GM12892 (cell line): Measurements from ENCODE around the gene POLR3A. TPM values are rescaled to one million over a fixed set of nuclear protein-coding genes. Genes with fewer than 3 reads are reported as not detected.
A peak's percentile ranks its signal among the peaks of the same experiment; 100 is the strongest.
"Not testable (repeated sequence)": the region's sequence is repeated elsewhere in the genome, so short reads cannot be mapped to it uniquely, and the experiment has no call there.

Source experiments
- DNase-seq: peaks from one replicate; pipeline ENCODE4 v3.0.0; 2011; ENCODE audit not compliant: insufficient read length
- FAIRE-seq: peaks from 2 replicates; lab custom pipeline; 2011; peaks lifted over from hg19 to GRCh38; lab: Jason Lieb, UNC
- POLR2A ChIP-seq: IDR thresholded peaks from 2 replicates; pipeline ENCODE4 v1.6.1; 2011; ENCODE audit warnings: low read depth, low read length, control low read depth
- POLR2AphosphoS5 ChIP-seq: IDR thresholded peaks from 2 replicates; pipeline ENCODE4 v1.6.1; 2011; ENCODE audit warnings: low read depth, low read length, control low read depth
- TAF1 ChIP-seq: IDR thresholded peaks from 2 replicates; pipeline ENCODE4 v1.6.1; 2011; ENCODE audit warnings: low read depth, mild to moderate bottlenecking, control low read depth, low read length, borderline replicate concordance
- polyA plus RNA-seq: library from polyadenylated mRNA; unstranded; fragments of >200 nt; gene quantifications from one replicate; pipeline ENCODE4 v1.2.1, GENCODE V29; 2012; ENCODE audit warnings: missing spikeins, inconsistent platforms; ENCODE audit not compliant: missing spikeins

POLR3A gene
- 7.5 TPM for polyA plus RNA-seq

DNA sequence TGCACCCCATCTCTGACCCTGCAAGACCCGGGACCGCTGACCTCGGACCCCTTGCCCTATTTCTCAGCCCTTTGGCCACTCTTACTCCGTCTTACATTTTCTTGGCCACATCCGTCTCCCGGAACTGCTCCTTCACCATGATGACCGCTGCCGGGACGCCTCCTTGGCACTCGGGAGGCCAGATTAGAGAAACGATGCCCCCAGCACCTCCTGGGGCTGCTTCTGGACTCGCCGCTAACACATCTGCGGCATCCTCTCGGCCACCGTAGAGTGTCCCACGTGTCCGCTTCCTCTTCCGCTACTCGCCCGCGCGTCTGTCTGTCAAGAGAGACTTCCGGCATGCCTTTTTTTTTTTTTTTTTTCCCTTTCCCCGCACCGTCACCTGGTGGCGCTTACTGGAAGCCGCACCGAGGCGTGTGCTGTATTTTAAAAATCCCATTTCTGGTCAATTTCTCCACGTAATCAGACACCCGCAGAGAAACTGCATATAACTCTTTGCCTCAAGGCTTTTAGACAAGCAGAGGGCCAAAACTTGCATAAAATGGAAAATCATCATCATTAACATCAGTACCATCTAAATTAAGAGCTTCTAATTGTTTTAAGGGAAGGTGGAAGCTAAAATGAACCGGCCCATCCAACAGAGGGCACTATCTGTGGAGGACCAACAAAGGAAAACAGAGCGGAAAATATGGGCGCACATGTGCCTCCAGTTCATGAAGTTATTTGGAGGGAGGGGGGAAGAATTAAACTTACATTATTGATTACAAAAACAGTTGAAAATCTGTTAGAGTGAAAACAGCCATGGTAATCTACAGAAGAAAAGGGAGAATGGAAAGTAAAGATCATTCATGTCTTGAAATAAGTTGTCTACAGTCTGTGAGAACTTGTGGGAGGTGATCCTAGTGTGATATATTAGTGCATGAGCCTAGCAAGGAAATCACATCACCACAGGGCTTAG is at the start of gene POLR3A:
Gene POLR3A, minus strand, starts transcription at position 247 of the 958 bp plus-strand sequence. Its CDS starts 108 bp downstream, at position 139.
- DNase-seq (peak; percentile 88), FAIRE-seq (peak; percentile 77)
- peak; percentile 80 for TF ChIP-seq POLR2AphosphoS5
- peak; percentile 66; the same call in 1 of the 2 replicates for TF ChIP-seq TAF1
- TF ChIP-seq POLR2A, result peak; percentile 91

DNA sequence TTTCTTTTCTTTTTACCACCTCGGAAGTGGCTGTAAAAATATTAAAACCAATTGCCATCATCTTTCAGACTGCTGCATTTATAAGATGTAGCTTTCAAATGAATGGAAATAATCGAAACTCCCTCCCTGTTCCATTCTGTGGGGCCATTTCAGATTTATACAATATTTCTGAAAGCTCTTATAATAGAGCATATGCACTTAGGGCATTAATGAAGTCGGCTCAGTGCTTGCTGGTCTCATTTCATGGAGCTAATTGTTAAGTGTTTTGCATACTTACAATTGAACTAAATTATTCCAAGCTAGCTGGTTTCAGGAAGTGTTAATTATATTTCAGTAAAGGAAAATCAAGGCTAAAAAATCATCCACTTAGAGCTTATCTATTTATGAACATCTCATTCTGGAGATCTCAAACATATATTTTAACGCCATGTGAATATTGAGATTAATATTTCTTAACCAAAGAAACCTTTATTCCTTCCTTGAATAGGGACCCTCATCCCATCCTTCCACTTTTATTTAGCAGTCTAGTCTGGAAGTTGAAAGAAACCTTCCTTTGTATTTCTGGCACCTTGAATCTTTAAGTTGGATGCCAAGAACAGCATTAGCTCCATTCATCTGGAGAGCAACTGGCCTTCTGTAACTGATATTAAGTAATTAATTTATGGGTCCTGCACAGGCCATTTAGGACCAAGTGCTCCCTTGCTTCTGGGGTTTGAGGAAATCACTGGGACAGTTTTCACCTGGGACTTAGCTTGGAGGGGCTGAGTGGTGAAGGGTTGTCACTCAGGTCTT is 49.4 kb upstream of the POLR3A start:
- TF ChIP-seq POLR2A, result no peak
- no peak for TF ChIP-seq TAF1
- TF ChIP-seq POLR2AphosphoS5, result no peak
- no peak for FAIRE-seq
- DNase-seq, result no peak

DNA sequence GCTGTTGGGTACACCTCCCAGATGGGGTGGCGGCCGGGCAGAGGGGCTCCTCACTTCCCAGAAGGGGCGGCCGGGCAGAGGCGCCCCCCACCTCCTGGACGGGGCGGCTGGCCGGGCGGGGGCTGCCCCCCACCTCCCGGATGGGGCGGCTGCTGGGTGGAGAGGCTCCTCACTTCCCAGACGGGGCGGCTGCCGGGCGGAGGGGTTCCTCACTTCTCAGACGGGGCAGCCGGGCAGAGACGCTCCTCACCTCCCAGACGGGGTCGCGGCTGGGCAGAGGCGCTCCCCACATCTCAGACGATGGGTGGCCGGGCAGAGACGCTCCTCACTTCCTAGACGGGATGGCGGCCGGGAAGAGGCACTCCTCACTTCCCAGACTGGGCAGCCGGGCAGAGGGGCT is 46.5 kb upstream of the POLR3A start:
- DNase-seq, FAIRE-seq: not testable (repeated sequence)

DNA sequence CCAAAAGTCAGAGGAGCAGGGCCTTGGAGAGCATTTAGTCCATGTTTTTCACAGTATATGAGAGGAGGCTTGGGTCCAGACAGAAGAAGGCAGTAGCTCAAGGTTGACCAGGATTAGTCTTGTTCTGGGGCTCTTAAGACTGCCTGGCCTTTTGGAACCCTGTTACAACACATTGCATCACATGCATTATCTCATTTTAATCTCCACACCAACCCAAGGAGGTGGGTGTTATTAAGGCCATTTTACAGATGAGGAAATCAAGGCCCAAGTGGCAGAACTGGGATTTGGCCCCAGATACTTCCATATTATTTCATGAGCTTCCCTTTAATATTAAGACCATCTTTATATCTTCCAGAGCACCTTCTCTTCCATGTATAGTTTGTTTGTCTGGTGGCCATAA is 43.2 kb upstream of the POLR3A start:
- FAIRE-seq (no peak), DNase-seq (no peak)
- no peak for TF ChIP-seq POLR2AphosphoS5
- no peak for TF ChIP-seq TAF1
- no peak for TF ChIP-seq POLR2A

DNA sequence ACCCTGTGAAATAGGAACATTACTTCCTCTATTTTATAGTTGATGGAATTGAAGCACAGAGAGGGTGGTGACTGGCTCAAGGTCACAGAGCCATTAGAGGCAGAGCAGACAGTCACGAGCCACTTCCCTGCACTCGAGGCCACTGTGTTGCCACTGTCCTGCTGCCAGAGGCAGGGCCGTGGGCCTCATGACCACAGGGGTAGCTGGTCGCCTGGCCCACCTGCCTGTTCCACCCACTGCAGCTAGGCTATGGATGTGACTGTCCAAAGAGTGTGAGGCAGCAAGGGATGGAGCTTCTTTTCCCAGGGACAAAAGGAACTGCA is 42.5 kb upstream of the POLR3A start:
- no peak for FAIRE-seq

DNA sequence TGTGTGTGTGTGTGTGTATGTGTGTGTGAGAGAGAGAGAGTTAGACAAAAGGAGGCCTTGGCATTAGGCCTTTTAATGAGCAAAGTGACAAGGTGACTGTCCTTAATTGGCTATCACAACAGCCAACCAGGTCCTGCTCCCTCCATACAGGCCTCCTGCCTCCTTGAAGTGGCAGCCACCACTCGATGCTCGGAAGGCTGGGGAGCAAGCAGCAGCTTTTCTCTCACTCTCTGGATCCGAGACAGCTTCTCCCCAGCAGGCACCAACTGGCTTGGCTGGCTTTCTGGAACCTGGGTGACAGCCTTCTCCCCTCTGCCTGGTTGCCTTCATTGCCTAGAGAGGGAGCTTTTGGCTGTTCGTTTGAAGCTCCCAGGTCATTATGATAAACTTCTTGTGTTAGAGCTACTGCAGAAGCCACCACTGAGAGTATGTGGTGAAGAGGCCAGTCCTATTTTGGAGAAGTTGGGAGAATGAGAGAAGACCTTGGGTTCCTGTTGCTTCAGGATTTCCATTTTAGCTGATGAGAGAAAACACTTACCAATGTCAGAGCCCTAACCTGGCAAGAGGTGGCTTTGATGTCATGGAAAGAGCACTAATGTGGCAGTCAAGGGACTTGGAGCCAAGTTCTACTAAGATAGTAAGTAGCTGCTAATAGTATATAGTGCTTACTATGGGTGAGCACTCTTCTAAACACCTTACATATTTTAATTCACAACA is 42.0 kb upstream of the POLR3A start:
- no peak for TF ChIP-seq POLR2A
- no peak for TF ChIP-seq TAF1
- TF ChIP-seq POLR2AphosphoS5, result no peak
- DNase-seq (no peak), FAIRE-seq (no peak)

More for the DNA sequence above, 42.5 kb upstream of the POLR3A start:
- no peak for DNase-seq
- no peak for TF ChIP-seq POLR2A

DNA sequence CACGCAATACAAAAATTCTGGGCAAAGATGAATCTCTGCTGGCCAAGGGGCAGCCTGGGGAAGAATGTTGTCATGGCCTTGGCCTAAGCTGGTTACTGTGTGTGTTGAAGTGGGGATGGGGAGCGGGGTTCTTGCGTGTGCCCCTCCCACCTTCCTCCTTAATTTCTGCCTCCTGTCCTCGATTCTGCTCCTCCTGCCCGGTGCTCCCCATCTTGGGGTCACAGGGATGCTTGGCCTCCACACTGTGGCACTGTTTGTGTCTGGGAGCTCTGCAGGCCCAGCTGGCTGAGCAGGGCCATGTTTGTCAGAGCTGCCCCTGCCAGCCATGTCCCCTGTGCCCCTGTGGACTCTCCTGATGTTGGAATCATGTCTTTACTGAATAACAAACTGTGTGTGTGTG is 41.4 kb upstream of the POLR3A start:
- no peak for DNase-seq
- TF ChIP-seq TAF1 (no peak), POLR2AphosphoS5 (no peak), POLR2A (no peak)
- FAIRE-seq, result no peak

DNA sequence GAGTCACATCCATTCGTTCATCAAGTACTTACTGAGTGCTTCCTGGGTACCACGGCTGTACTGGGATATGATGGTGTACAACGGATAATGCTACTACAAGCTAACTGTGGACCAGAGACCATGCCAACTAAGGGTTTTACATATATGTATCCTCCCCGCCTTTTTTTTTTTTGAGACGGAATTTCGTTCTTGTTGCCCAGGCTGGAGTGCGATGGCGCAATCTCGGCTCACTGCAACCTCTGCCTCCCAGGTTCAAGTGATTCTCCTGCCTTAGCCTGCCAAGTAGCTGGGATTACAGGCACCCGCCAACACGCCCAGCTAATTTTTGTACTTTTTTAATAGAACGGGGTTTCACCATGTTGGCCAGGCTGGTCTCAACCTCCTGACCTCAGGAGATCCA is 40.7 kb upstream of the POLR3A start:
- not testable (repeated sequence) for FAIRE-seq, DNase-seq

DNA sequence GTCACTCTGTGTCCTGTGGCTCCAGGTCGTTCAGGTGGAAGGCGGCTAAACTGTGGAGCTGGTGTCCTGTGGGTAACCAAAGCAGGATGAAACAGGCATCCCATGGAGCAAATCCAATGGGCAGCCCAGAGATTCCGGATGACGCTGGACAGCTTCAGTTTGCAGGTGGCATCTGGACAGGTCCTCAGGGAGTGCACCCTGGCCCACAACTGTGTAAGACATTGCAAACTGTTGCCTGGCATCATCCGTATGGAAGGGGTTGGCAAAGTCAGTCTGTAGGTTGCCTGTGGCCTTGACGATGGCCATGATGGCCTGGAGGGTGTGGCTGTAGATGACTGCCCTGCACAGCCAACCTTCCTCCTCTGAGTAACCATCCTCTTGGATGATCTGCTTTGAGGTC is 39.8 kb upstream of the POLR3A start:
- DNase-seq, result no peak
- no peak for FAIRE-seq
- no peak for TF ChIP-seq POLR2A
- no peak for TF ChIP-seq POLR2AphosphoS5

DNA sequence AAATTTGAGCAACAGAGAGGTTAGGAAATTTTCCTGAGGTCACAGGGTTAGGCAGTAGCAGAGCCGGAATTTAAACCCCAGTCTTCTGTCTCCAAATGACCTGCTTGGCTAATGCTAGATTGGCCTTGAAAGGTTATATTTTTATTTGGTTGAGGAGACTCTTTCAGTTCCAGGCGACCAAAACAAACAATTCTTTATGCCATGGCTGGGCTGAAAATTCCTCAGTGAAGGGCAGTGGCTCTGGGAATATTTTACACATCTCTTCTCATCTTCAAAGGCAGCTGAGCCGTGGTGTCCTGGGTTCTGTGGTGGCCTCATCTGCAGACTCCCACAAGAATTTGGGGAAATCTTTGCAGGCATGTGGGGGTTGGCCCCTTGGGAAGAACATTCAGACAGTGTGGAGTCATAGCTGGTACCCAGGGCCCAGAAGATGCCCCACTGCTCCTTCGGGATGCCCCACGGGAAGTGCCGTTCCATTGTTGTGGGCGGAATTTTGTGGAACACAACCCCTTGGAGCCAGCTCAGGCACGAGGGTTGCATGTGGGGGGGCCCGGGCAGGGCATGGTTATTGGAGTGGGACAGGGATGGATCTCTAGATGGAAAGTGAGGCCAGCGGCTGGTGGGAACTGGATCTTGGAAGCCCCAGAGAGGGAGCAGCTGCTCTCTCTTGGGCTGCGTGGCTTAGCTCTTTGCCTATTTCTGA is 37.6 kb upstream of the POLR3A start:
- DNase-seq (no peak), FAIRE-seq (no peak)
- TF ChIP-seq POLR2A (no peak), TAF1 (no peak), POLR2AphosphoS5 (no peak)

DNA sequence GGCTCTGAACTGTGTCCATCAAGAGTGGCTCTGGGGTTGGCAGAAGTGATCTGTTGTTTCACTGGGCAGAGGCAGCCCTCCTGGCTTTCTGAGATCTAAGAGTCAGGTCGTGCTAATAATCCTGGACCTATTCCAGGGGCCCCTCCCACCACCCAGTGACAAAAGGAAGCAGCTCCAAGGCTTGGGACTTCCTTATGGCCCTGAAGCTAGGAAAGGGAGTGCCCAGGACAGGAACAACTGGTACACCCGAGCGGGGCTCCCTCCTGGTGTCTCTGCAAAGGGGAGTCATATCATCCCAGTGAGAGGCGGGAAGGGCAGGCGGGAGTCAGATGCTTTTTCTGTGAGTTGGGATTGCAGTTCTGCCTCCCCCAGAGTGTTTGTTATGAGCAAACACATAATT is 36.7 kb upstream of the POLR3A start:
- DNase-seq (no peak), FAIRE-seq (no peak)
- TF ChIP-seq POLR2A, result no peak
- TF ChIP-seq POLR2AphosphoS5, result no peak
- no peak for TF ChIP-seq TAF1

DNA sequence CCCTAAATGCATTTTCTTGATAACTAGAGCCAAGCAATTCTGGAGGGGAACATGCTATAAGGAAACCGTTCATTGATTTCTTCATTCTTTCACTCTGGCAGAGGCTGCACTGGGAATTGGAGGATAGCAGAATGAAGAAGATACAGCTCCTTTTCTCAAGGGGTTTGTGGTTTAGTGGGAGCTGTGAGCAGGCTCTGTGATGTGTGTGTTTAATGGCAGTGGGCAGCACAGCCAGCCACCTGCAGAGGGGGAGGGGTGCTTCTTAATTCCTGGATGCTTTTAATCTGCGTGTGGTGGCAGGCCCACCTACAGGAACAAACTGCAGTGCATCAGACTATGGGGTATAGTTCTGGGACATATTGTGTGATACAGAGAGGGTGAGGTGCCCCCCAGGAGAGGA is 36.3 kb upstream of the POLR3A start:
- FAIRE-seq, result no peak
- no peak for DNase-seq
- TF ChIP-seq POLR2AphosphoS5, result no peak
- no peak for TF ChIP-seq TAF1
- TF ChIP-seq POLR2A, result no peak

DNA sequence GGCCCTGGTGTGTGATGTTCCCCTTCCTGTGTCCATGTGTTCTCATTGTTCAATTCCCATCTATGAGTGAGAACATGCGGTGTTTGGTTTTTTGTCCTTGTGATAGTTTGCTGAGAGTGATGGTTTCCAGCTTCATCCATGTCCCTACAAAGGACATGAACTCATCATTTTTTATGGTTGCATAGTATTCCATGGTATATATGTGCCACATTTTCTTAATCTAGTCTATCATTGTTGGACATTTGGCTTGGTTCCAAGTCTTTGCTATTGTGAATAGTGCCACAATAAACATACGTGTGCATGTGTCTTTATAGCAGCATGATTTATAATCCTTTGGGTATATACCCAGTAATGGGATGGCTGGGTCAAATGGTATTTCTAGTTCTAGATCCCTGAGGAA is 35.6 kb upstream of the POLR3A start:
- not testable (repeated sequence) for FAIRE-seq

More for the DNA sequence above, 35.6 kb upstream of the POLR3A start:
- DNase-seq, result not testable (repeated sequence)
